H9 (cell line): ENCODE results near the gene INTS7. TPM values are rescaled to one million over a fixed set of nuclear protein-coding genes. Genes with fewer than 3 reads are reported as not detected.
A peak's percentile ranks its signal among the peaks of the same experiment; 100 is the strongest.

ENCODE experiments used
- DNase-seq: peaks from one replicate; pipeline ENCODE4 v3.0.0-alpha.2; 2017
- H2AFZ ChIP-seq: one replicate; pipeline ENCODE4 v1.6.1; 2013; ENCODE audit warnings: mild to moderate bottlenecking, low read length, control low read depth, moderate library complexity
- H2AK5ac ChIP-seq: 2 replicates; pipeline ENCODE4 v1.6.1; 2013; ENCODE audit warnings: low read length, control low read depth, mixed read lengths; ENCODE audit not compliant: insufficient read length
- H2BK120ac ChIP-seq: one replicate; pipeline ENCODE4 v1.6.1; 2013; ENCODE audit warnings: low read depth, mild to moderate bottlenecking, low read length, control low read depth, inconsistent platforms; ENCODE audit not compliant: poor library complexity, severe bottlenecking
- H2BK12ac ChIP-seq: 2 replicates; pipeline ENCODE4 v1.6.1; 2013; ENCODE audit warnings: low read length, control low read depth, mixed read lengths, low read depth; ENCODE audit not compliant: insufficient read length
- H2BK15ac ChIP-seq: 2 replicates; pipeline ENCODE4 v1.6.1; 2013; ENCODE audit warnings: low read depth, low read length, control low read depth
- H2BK20ac ChIP-seq: one replicate; pipeline ENCODE4 v1.6.1; 2013; ENCODE audit warnings: low read depth, mild to moderate bottlenecking, low read length, control low read depth, inconsistent platforms; ENCODE audit not compliant: poor library complexity, severe bottlenecking
- H2BK5ac ChIP-seq: 2 replicates; pipeline ENCODE4 v1.6.1; 2013; ENCODE audit warnings: low read length, control low read depth, mixed read lengths; ENCODE audit not compliant: insufficient read length
- H3K14ac ChIP-seq: 2 replicates; pipeline ENCODE4 v1.6.1; 2013; ENCODE audit warnings: low read length, control low read depth; ENCODE audit not compliant: insufficient read depth
- H3K18ac ChIP-seq: 2 replicates; pipeline ENCODE4 v1.6.1; 2013; ENCODE audit warnings: low read depth, mild to moderate bottlenecking, mixed read lengths, low read length, control low read depth; ENCODE audit not compliant: insufficient read length
- H3K23ac ChIP-seq: 2 replicates; pipeline ENCODE4 v1.6.1; 2013; ENCODE audit warnings: low read length, control low read depth, mixed read lengths, low read depth; ENCODE audit not compliant: insufficient read length
- H3K23me2 ChIP-seq: 2 replicates; pipeline ENCODE4 v1.6.1; 2013; ENCODE audit warnings: low read depth, mild to moderate bottlenecking, mixed read lengths, low read length, control low read depth; ENCODE audit not compliant: insufficient read length, poor library complexity, severe bottlenecking
- H3K27ac ChIP-seq: 2 replicates; pipeline ENCODE4 v1.5.1; 2013; ENCODE audit warnings: low read length, control low read depth, mixed read lengths, low read depth; ENCODE audit not compliant: insufficient read length
- H3K27me3 ChIP-seq: 2 replicates; pipeline ENCODE4 v1.6.1; 2013; ENCODE audit warnings: low read length, control low read depth, inconsistent platforms; ENCODE audit not compliant: insufficient read depth
- H3K4ac ChIP-seq: 2 replicates; pipeline ENCODE4 v1.6.1; 2013; ENCODE audit warnings: low read depth, mild to moderate bottlenecking, control low read depth, inconsistent platforms, low read length, moderate library complexity
- H3K4me1 ChIP-seq: 2 replicates; pipeline ENCODE4 v1.6.1; 2013; ENCODE audit warnings: low read length, control low read depth, inconsistent platforms; ENCODE audit not compliant: insufficient read depth
- H3K4me2 ChIP-seq: 2 replicates; pipeline ENCODE4 v1.6.1; 2013; ENCODE audit warnings: low read length, control low read depth, mixed read lengths; ENCODE audit not compliant: insufficient read length, insufficient read depth
- H3K56ac ChIP-seq: 2 replicates; pipeline ENCODE4 v1.6.1; 2013; ENCODE audit warnings: low read depth, mild to moderate bottlenecking, mixed read lengths, low read length, control low read depth; ENCODE audit not compliant: insufficient read length
- H3K79me1 ChIP-seq: 2 replicates; pipeline ENCODE4 v1.6.1; 2013; ENCODE audit warnings: low read depth, mild to moderate bottlenecking, moderate library complexity, low read length, control low read depth, inconsistent platforms; ENCODE audit not compliant: insufficient read depth, poor library complexity, severe bottlenecking
- H3K79me2 ChIP-seq: 2 replicates; pipeline ENCODE4 v1.6.1; 2013; ENCODE audit warnings: low read length, control low read depth, inconsistent platforms; ENCODE audit not compliant: insufficient read depth
- H3K9ac ChIP-seq: 2 replicates; pipeline ENCODE4 v1.6.1; 2013; ENCODE audit warnings: low read length, control low read depth, mixed read lengths; ENCODE audit not compliant: insufficient read length; ENCODE audit errors: extremely low read depth
- H3K9me3 ChIP-seq: one replicate; pipeline ENCODE4 v1.6.1; 2013; ENCODE audit warnings: low read depth, low read length, inconsistent platforms; ENCODE audit not compliant: control insufficient read depth
- H3T11ph ChIP-seq: one replicate; pipeline ENCODE4 v1.6.1; 2013; ENCODE audit warnings: mild to moderate bottlenecking, low read length, control low read depth, inconsistent platforms
- H4K20me1 ChIP-seq: one replicate; pipeline ENCODE4 v1.6.1; 2013; ENCODE audit not compliant: control insufficient read depth, insufficient read length, insufficient read depth
- H4K5ac ChIP-seq: 2 replicates; pipeline ENCODE4 v1.6.1; 2013; ENCODE audit warnings: low read depth, mild to moderate bottlenecking, mixed read lengths, low read length, control low read depth; ENCODE audit not compliant: insufficient read length
- H4K8ac ChIP-seq: replicated peaks from 2 replicates; pipeline ENCODE4 v1.6.1; 2013; ENCODE audit warnings: low read length, control low read depth, mixed read lengths, low read depth; ENCODE audit not compliant: insufficient read length
- H4K91ac ChIP-seq: 2 replicates; pipeline ENCODE4 v1.6.1; 2013; ENCODE audit warnings: low read depth, mild to moderate bottlenecking, moderate library complexity, mixed read lengths, low read length, control low read depth; ENCODE audit not compliant: insufficient read length
- H3K27ac Mint-ChIP-seq, 3 experiments: 2 replicates in 2 of 3; 3 replicates in 1 of 3; pipeline ENCODE4 v1.8.0; 2020 to 2021; ENCODE audit warnings: mixed read lengths in 3 of 3, mild to moderate bottlenecking in 1 of 3, moderate library complexity in 1 of 3
- H3K27me3 Mint-ChIP-seq: 2 replicates; pipeline ENCODE4 v1.8.0; 2021; ENCODE audit warnings: low read depth, mild to moderate bottlenecking, moderate library complexity, mixed read lengths
- H3K36me3 Mint-ChIP-seq, 3 experiments: 2 replicates in 2 of 3; 3 replicates in 1 of 3; pipeline ENCODE4 v1.8.0; 2020 to 2021; ENCODE audit warnings: low read depth in 3 of 3, mixed read lengths in 3 of 3; ENCODE audit not compliant: insufficient read depth in 1 of 3
- H3K4me1 Mint-ChIP-seq, 2 experiments: 2 replicates each; pipeline ENCODE4 v1.8.0; 2020; ENCODE audit warnings: mixed read lengths in 2 of 2
- H3K4me3 Mint-ChIP-seq, 2 experiments: 2 replicates in 1 of 2; 3 replicates in 1 of 2; pipeline ENCODE4 v1.8.0; 2020 to 2021; ENCODE audit warnings: mild to moderate bottlenecking in 2 of 2, mixed read lengths in 2 of 2, moderate library complexity in 1 of 2
- H3K9me3 Mint-ChIP-seq, 2 experiments: 2 replicates in 1 of 2; 3 replicates in 1 of 2; pipeline ENCODE4 v1.8.0; 2020; ENCODE audit warnings: mild to moderate bottlenecking in 2 of 2, mixed read lengths in 2 of 2, moderate library complexity in 1 of 2
- CTCF ChIP-seq: fragments of 200-600 bp; sonication (generic); conservative IDR thresholded peaks from 3 replicates; pipeline ENCODE4 v1.8.0; 2021; ENCODE audit warnings: antibody characterized with exemption, mild to moderate bottlenecking
- WGBS: extraction: QIAGEN DNeasy Blood & Tissue Kit; methylation state at CpG from one replicate; pipeline ENCODE4 v1.1.7; 2013; ENCODE audit warnings: missing lambda C conversion rate, low lambda C conversion rate, mixed read lengths; ENCODE audit not compliant: insufficient read length; ENCODE audit errors: extremely low coverage; 5-methylcytosine and 5-hydroxymethylcytosine counted together
- total RNA-seq: library from RNA; stranded (reverse); gene quantifications from 2 replicates; pipeline ENCODE4 v1.2.1, GENCODE V29; 2021

The INTS7 gene
- total RNA-seq, 1 experiment from 2014 or later = 32.3 TPM

DNA sequence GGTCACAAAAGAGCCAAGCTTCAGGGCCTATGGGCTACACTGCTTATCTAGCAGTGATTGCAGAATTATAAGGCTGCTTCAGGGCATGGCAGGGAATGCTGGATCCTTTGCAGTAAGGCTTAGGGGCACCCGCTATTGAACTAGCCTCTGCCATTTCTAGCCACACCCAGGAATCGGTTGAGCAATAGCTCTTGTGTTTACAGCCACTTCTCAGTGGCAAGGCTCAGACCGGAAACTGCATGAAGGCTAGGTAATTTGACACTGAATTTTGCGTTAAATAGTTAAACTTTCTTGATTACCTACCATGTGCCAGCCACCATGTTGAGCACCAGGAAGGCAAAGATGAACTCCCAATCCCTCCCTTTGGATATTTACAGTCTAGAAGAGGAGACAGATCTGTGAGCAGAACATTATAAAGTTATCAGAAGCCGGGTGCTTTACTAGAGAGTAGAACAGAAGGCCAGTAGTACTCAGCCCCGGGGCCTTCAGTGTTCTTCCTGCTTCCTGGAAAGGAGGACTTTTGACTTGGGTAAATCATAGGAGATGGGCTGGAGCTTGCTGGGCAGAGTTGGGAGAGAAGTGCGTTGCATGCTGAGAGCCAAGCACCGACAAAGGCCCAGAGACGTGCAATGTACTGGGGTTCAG, 106.2 kb downstream of the INTS7 start:
- H3K4me2 ChIP-seq = no peak overlapping the region
- no CpG with 5 or more reads among the region's 9 CpGs for WGBS

More for the DNA sequence above, 106.2 kb downstream of the INTS7 start:
- no peak for TF ChIP-seq CTCF
- no peaks in the 10 kb centered on the region for H4K20me1 ChIP-seq
- peak overlapping the region; percentile 64 for H3K18ac ChIP-seq
- H2AK5ac ChIP-seq = no peak overlapping the region
- H2BK15ac ChIP-seq = no peak overlapping the region
- no peak overlapping the region for H4K5ac ChIP-seq
- no peaks in the 10 kb centered on the region for H3K23me2 ChIP-seq
- H3T11ph ChIP-seq = no peak overlapping the region
- peaks cover 28 to 36% of the 10 kb centered on the region in 2 experiments for H3K4me1 Mint-ChIP-seq
- no peak overlapping the region for H3K23ac ChIP-seq
- no peaks in the 10 kb centered on the region; a peak in 1 of 7 replicates for H3K36me3 Mint-ChIP-seq
- H3K9me3 Mint-ChIP-seq = no peaks in the 10 kb centered on the region
- H3K4ac ChIP-seq = no peak overlapping the region
- H3K27ac ChIP-seq = no peak overlapping the region
- H3K79me2 ChIP-seq = no peaks in the 10 kb centered on the region
- H3K27me3 Mint-ChIP-seq = no peaks in the 10 kb centered on the region; the same call in 1 of the 2 replicates
- no peak overlapping the region for H3K56ac ChIP-seq
- peak overlapping the region; percentile 33 to 81 (median 80); a peak in 5 of 7 replicates for H3K27ac Mint-ChIP-seq
- no peak for DNase-seq
- no peaks in the 10 kb centered on the region for H3K79me1 ChIP-seq
- peaks cover 9% of the 10 kb centered on the region for H3K4me1 ChIP-seq
- H4K8ac ChIP-seq = no peak overlapping the region
- H3K9me3 ChIP-seq = no peaks in the 10 kb centered on the region
- H2AFZ ChIP-seq = no peak overlapping the region
- H2BK12ac ChIP-seq = no peak overlapping the region
- H3K4me3 Mint-ChIP-seq = no peak overlapping the region
- no peak overlapping the region for H3K9ac ChIP-seq
- H2BK20ac ChIP-seq = no peak overlapping the region
- H2BK120ac ChIP-seq = no peak overlapping the region
- no peak overlapping the region for H4K91ac ChIP-seq
- no peak overlapping the region for H2BK5ac ChIP-seq
- no peak overlapping the region for H3K14ac ChIP-seq
- no peaks in the 10 kb centered on the region for H3K27me3 ChIP-seq
